ENCODE measurements around the gene CEP104. TPM values are rescaled to one million over a fixed set of nuclear protein-coding genes. Genes with fewer than 3 reads are reported as not detected.

Gene CEP104
- total and polyA plus RNA-seq, 9 of the 15 experiments (the other 6 are each of a cell fraction or from before 2014, with no cell fraction given): 11.2 to 63.4 (median 42.6) TPM

DNA sequence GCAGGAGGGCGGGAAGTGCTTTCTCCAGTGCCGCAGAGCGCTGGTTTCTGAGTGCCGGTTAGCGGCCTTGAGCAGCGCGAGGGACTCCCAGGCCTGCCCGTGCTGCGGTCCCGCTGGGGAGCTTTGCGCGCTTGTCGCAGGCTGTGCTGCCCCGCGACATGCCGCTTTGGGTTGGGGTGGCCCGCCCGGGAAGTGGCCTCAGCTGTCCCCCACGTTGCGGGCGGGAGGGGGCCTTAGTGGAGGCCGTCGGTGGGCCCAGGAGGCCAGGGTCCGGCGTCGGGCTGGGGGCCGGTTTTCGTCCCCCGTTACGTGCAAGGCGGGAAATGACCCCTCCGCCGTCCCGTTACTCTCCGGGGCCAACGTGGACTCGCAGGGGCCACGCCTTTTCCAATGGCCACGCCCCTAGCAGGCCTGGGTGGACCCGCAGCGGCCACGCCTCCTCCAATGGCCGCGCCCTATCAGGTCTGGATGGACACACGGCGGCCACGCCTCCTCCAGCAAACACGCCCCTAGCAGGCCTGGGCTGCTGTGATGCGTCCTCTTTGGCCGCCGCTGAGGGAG, 44.0 kb upstream of the CEP104 start (continued):
- TF ChIP-seq NRF1 (conservative IDR thresholded peaks at IDR 0.05 in 1 of 2, IDR thresholded peaks at IDR 0.05 in 1 of 2) (peak; percentile 64 to 74; a peak in 3 of 4 replicates), RBBP5 (IDR thresholded peaks at IDR 0.05; ENCODE audit: borderline replicate concordance, insufficient read depth, low read length, poor library complexity, severe bottlenecking) (peak; percentile 51), ERF (CRISPR knock-in tag; IDR thresholded peaks at IDR 0.05) (no peak; the same call in 1 of the 2 replicates), NFE2 (IDR thresholded peaks at IDR 0.05; ENCODE audit: low read depth) (0 out of 2 replicates have a peak, but pooled peaks have one; percentile 13), PHF8 (IDR thresholded peaks at IDR 0.05; ENCODE audit: borderline replicate concordance, low read length) (peak; percentile 53; the same call in 1 of the 2 replicates), PHB (CRISPR knock-in tag; IDR thresholded peaks at IDR 0.05) (peak; percentile 62; the same call in 1 of the 2 replicates), NFYB (IDR thresholded peaks at IDR 0.05; ENCODE audit: extremely low read depth, insufficient read length) (peak; percentile 28), CTCF (IDR thresholded peaks at IDR 0.05 in 2 of 3, conservative IDR thresholded peaks at IDR 0.05 in 1 of 3; ENCODE audit: insufficient read depth in 2 of 3, low read depth in 1 of 3, low read length in 3 of 3) (0 out of 6 replicates have a peak, but pooled peaks of 2 of the 3 experiments have one; percentile 0 to 2), JUN (IDR thresholded peaks at IDR 0.05; ENCODE audit: borderline replicate concordance, low read depth, low read length) (peak; percentile 40; the same call in 1 of the 2 replicates), JUN (CRISPR knock-in tag; IDR thresholded peaks at IDR 0.05; ENCODE audit: borderline replicate concordance) (no peak), SPI1 (IDR thresholded peaks at IDR 0.05; ENCODE audit: borderline replicate concordance, low read depth, low read length) (peak; percentile 36; the same call in 1 of the 2 replicates), FOXJ3 (CRISPR knock-in tag; IDR thresholded peaks at IDR 0.05) (no peak), ZBTB7A (IDR thresholded peaks at IDR 0.05; ENCODE audit: borderline replicate concordance, control insufficient read depth, low read depth, low read length) (peak; percentile 8; the same call in 1 of the 2 replicates), DACH1 (IDR thresholded peaks at IDR 0.05; ENCODE audit: partially characterized antibody) (peak; percentile 38), NONO (IDR thresholded peaks at IDR 0.05; ENCODE audit: low read depth in 2 of 2, low read length in 1 of 2) (peak in 1 of 2 experiments; percentile 68; a peak in 3 of 4 replicates), BRD9 (IDR thresholded peaks at IDR 0.05; ENCODE audit: low read depth, partially characterized antibody) (no peak), MAFF (IDR thresholded peaks at IDR 0.05; ENCODE audit: low read length) (no peak), ZNF263 (CRISPR knock-in tag; IDR thresholded peaks at IDR 0.05; ENCODE audit: borderline replicate concordance) (0 out of 2 replicates have a peak, but pooled peaks have one; percentile 53), ZNF232 (CRISPR knock-in tag; IDR thresholded peaks at IDR 0.05) (no peak), ATF7 (IDR thresholded peaks at IDR 0.05) (peak; percentile 60), MXD1 (CRISPR knock-in tag; IDR thresholded peaks at IDR 0.05; ENCODE audit: borderline replicate concordance, poor library complexity, severe bottlenecking) (peak; percentile 52), PKNOX1 (IDR thresholded peaks at IDR 0.05) (peak; percentile 95), NUFIP1 (IDR thresholded peaks at IDR 0.05; ENCODE audit: partially characterized antibody) (peak; percentile 22)
- TF ChIP-seq, protein P1, sequence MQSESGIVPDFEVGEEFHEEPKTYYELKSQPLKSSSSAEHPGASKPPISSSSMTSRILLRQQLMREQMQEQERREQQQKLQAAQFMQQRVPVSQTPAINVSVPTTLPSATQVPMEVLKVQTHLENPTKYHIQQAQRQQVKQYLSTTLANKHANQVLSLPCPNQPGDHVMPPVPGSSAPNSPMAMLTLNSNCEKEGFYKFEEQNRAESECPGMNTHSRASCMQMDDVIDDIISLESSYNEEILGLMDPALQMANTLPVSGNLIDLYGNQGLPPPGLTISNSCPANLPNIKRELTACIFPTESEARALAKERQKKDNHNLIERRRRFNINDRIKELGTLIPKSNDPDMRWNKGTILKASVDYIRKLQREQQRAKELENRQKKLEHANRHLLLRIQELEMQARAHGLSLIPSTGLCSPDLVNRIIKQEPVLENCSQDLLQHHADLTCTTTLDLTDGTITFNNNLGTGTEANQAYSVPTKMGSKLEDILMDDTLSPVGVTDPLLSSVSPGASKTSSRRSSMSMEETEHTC (IDR thresholded peaks at IDR 0.05): no peak
